SK-N-SH treated with all-trans-retinoic acid at 6 μM for 48 hours (cell line): ENCODE results near the gene TXNRD3.

ENCODE experiments used
- ATAC-seq: fragments of 200-7000 bp; cut with Tn5 transposase; 3 replicates; pipeline ENCODE4 v1.9.1; 2020; ENCODE audit warnings: mild to moderate bottlenecking, moderate library complexity
- ARNTL ChIP-seq: fragments of 450-650 bp; formaldehyde crosslinking; IDR thresholded peaks from 2 replicates; pipeline ENCODE4 v1.5.0; 2020; ENCODE audit warnings: low read depth, mild to moderate bottlenecking, moderate library complexity, borderline replicate concordance
- BACH2 ChIP-seq: fragments of 250-450 bp; sonication (Bioruptor Pico); IDR thresholded peaks from 2 replicates; pipeline ENCODE4 v1.9.0; 2021; ENCODE audit warnings: mild to moderate bottlenecking, borderline replicate concordance
- CREB5 ChIP-seq: fragments of 250-450 bp; sonication (Bioruptor Pico); IDR thresholded peaks from 2 replicates; pipeline ENCODE4 v1.5.1; 2020; ENCODE audit warnings: low read depth, mild to moderate bottlenecking, moderate library complexity
- CSDC2 ChIP-seq: fragments of 250-450 bp; sonication (Bioruptor Pico); IDR thresholded peaks from 2 replicates; pipeline ENCODE4 v1.5.0; 2020; ENCODE audit warnings: mild to moderate bottlenecking, moderate library complexity
- CSRNP3 ChIP-seq: fragments of 250-450 bp; sonication (Bioruptor Pico); IDR thresholded peaks from 2 replicates; pipeline ENCODE4 v1.5.1; 2021; ENCODE audit warnings: mild to moderate bottlenecking, moderate library complexity
- ESRRG ChIP-seq: fragments of 250-450 bp; sonication (Bioruptor Pico); IDR thresholded peaks from 2 replicates; pipeline ENCODE4 v1.6.1; 2021; ENCODE audit warnings: mild to moderate bottlenecking
- GLIS3 ChIP-seq: fragments of 250-450 bp; sonication (Bioruptor Pico); IDR thresholded peaks from 2 replicates; pipeline ENCODE4 v1.5.0; 2020; ENCODE audit warnings: mild to moderate bottlenecking, moderate library complexity
- ISL1 ChIP-seq: fragments of 250-450 bp; sonication (Bioruptor Pico); IDR thresholded peaks from 2 replicates; pipeline ENCODE4 v2.1.2; 2022; ENCODE audit warnings: mild to moderate bottlenecking, moderate library complexity
- OSR1 ChIP-seq: fragments of 250-450 bp; sonication (Bioruptor Pico); IDR thresholded peaks from 2 replicates; pipeline ENCODE4 v1.8.0; 2022; ENCODE audit warnings: moderate library complexity, mild to moderate bottlenecking, inconsistent platforms
- PATZ1 ChIP-seq: fragments of 250-450 bp; sonication (Bioruptor Pico); IDR thresholded peaks from 2 replicates; pipeline ENCODE4 v1.8.0; 2020; ENCODE audit warnings: mild to moderate bottlenecking, moderate library complexity, borderline replicate concordance
- POU6F1 ChIP-seq: fragments of 250-450 bp; sonication (Bioruptor Pico); IDR thresholded peaks from 2 replicates; pipeline ENCODE4 v1.8.0; 2021; ENCODE audit warnings: low read depth, mild to moderate bottlenecking, moderate library complexity, borderline replicate concordance
- PPARA ChIP-seq: fragments of 250-450 bp; sonication (Bioruptor Pico); IDR thresholded peaks from 2 replicates; pipeline ENCODE4 v1.5.0; 2020; ENCODE audit warnings: mild to moderate bottlenecking, borderline replicate concordance
- RARB ChIP-seq: fragments of 250-450 bp; sonication (Bioruptor Pico); IDR thresholded peaks from 2 replicates; pipeline ENCODE4 v1.8.0; 2021; ENCODE audit warnings: mild to moderate bottlenecking, moderate library complexity
- SNAI2 ChIP-seq: fragments of 250-450 bp; sonication (Bioruptor Pico); IDR thresholded peaks from 2 replicates; pipeline ENCODE4 v1.5.0; 2020; ENCODE audit warnings: mild to moderate bottlenecking, moderate library complexity
- TCF4 ChIP-seq: fragments of 250-450 bp; sonication (Bioruptor Pico); IDR thresholded peaks from 2 replicates; pipeline ENCODE4 v1.8.0; 2021; ENCODE audit warnings: mild to moderate bottlenecking, moderate library complexity, borderline replicate concordance
- TOX ChIP-seq: fragments of 250-450 bp; sonication (Bioruptor Pico); IDR thresholded peaks from 2 replicates; pipeline ENCODE4 v1.8.0; 2021; ENCODE audit warnings: mild to moderate bottlenecking, moderate library complexity, borderline replicate concordance
- TSHZ2 ChIP-seq: fragments of 250-450 bp; sonication (Bioruptor Pico); IDR thresholded peaks from 2 replicates; pipeline ENCODE4 v1.5.0; 2020; ENCODE audit warnings: mild to moderate bottlenecking, moderate library complexity
- ZC3H10 ChIP-seq: fragments of 250-450 bp; sonication (Bioruptor Pico); IDR thresholded peaks from 2 replicates; pipeline ENCODE4 v1.5.1; 2021; ENCODE audit warnings: mild to moderate bottlenecking, moderate library complexity
- ZFP3 ChIP-seq: fragments of 250-450 bp; sonication (Bioruptor Pico); IDR thresholded peaks from 2 replicates; pipeline ENCODE4 v1.5.0; 2020; ENCODE audit warnings: mild to moderate bottlenecking, moderate library complexity
- ZFP30 ChIP-seq: fragments of 450-650 bp; formaldehyde crosslinking; IDR thresholded peaks from 2 replicates; pipeline ENCODE4 v1.5.0; 2022; ENCODE audit warnings: mild to moderate bottlenecking, moderate library complexity
- ZNF565 ChIP-seq: fragments of 450-650 bp; formaldehyde crosslinking; conservative IDR thresholded peaks from 2 replicates; pipeline ENCODE4 v1.5.0; 2020; ENCODE audit warnings: low read depth, mild to moderate bottlenecking, moderate library complexity
- ZNF70 ChIP-seq: fragments of 450-650 bp; formaldehyde crosslinking; IDR thresholded peaks from 2 replicates; pipeline ENCODE4 v1.5.0; 2020; ENCODE audit warnings: mild to moderate bottlenecking, moderate library complexity
- ZNF8 ChIP-seq: fragments of 450-650 bp; formaldehyde crosslinking; IDR thresholded peaks from 2 replicates; pipeline ENCODE4 v1.5.0; 2020; ENCODE audit warnings: mild to moderate bottlenecking, moderate library complexity

Gene TXNRD3

GRCh38 chr3:126570103-126570541, 84.8 kb downstream of the TXNRD3 start:
- TF ChIP-seq ARNTL (CRISPR knock-in tag) (no peak), CSDC2 (CRISPR knock-in tag) (no peak), ZFP30 (CRISPR knock-in tag) (no peak), ZNF8 (CRISPR knock-in tag) (no peak), GLIS3 (CRISPR knock-in tag) (no peak), TOX (CRISPR knock-in tag) (no peak), ZNF70 (CRISPR knock-in tag) (no peak), ZNF565 (CRISPR knock-in tag) (no peak), PPARA (CRISPR knock-in tag) (no peak), OSR1 (CRISPR knock-in tag) (no peak), ESRRG (no peak), CSRNP3 (CRISPR knock-in tag) (no peak), SNAI2 (CRISPR knock-in tag) (no peak), TSHZ2 (CRISPR knock-in tag) (no peak), PATZ1 (CRISPR knock-in tag) (no peak)

GRCh38 chr3:126569390-126569975, 85.4 kb downstream of the TXNRD3 start:
- ATAC-seq = no peak
- TF ChIP-seq TCF4 = no peak
- TF ChIP-seq SNAI2 (CRISPR knock-in tag) = no peak
- no peak for TF ChIP-seq TOX (CRISPR knock-in tag)
- TF ChIP-seq ISL1 (CRISPR knock-in tag) = no peak
- TF ChIP-seq ESRRG = no peak
- no peak for TF ChIP-seq ZC3H10 (CRISPR knock-in tag)
- TF ChIP-seq POU6F1 (CRISPR knock-in tag) = no peak
- TF ChIP-seq BACH2 (CRISPR knock-in tag) = no peak
- TF ChIP-seq TSHZ2 (CRISPR knock-in tag) = no peak
- TF ChIP-seq ZNF565 (CRISPR knock-in tag) = no peak
- TF ChIP-seq ZFP3 (CRISPR knock-in tag) = no peak
- TF ChIP-seq ZFP30 (CRISPR knock-in tag) = no peak
- no peak for TF ChIP-seq PATZ1 (CRISPR knock-in tag)
- no peak for TF ChIP-seq ZNF70 (CRISPR knock-in tag)
- TF ChIP-seq CREB5 (CRISPR knock-in tag) = no peak
- TF ChIP-seq ARNTL (CRISPR knock-in tag) = no peak
- no peak for TF ChIP-seq RARB
- TF ChIP-seq ZNF8 (CRISPR knock-in tag) = no peak
- TF ChIP-seq GLIS3 (CRISPR knock-in tag) = no peak

More at GRCh38 chr3:126570103-126570541, 84.8 kb downstream of the TXNRD3 start:
- ATAC-seq = peak; percentile 75
